HG03439 (cell line): ENCODE data around the gene SH3BGRL2.

Source experiments
- ATAC-seq: cut with Tn5 transposase; IDR thresholded peaks from one replicate; pipeline ENCODE4 v1.9.1; 2021; ENCODE audit warnings: mild to moderate bottlenecking, moderate library complexity; ENCODE audit not compliant: unreplicated experiment

Gene SH3BGRL2

GRCh38 chr6:79694623-79695343 is 63.7 kb downstream of the SH3BGRL2 start:
- no peak for ATAC-seq

GRCh38 chr6:79697430-79697829 is 66.3 kb downstream of the SH3BGRL2 start:
- ATAC-seq: no peak

GRCh38 chr6:79699606-79700005 is 68.5 kb downstream of the SH3BGRL2 start:
- ATAC-seq: no peak

GRCh38 chr6:79702691-79703090 is 71.6 kb downstream of the SH3BGRL2 start:
- no peak for ATAC-seq

GRCh38 chr6:79704200-79704599 is 73.1 kb downstream of the SH3BGRL2 start:
- no peak for ATAC-seq

GRCh38 chr6:79705456-79705995 is 74.4 kb downstream of the SH3BGRL2 start:
- no peak for ATAC-seq

- ATAC-seq: no peak
Observed at GRCh38 chr6:79706527-79706926, 75.4 kb downstream of the SH3BGRL2 start.

- no peak for ATAC-seq
Observed at GRCh38 chr6:79707621-79708020, 76.5 kb downstream of the SH3BGRL2 start.

- no peak for ATAC-seq
Observed at GRCh38 chr6:79708095-79708791, 77.1 kb downstream of the SH3BGRL2 start.

- ATAC-seq: no peak
Observed at GRCh38 chr6:79710127-79710526, 79.0 kb downstream of the SH3BGRL2 start.

- no peak for ATAC-seq
Observed at GRCh38 chr6:79711167-79711566, 80.0 kb downstream of the SH3BGRL2 start.

GRCh38 chr6:79712144-79712543 is 81.0 kb downstream of the SH3BGRL2 start:
- ATAC-seq: no peak

GRCh38 chr6:79712616-79713135 is 81.5 kb downstream of the SH3BGRL2 start:
- ATAC-seq: no peak

GRCh38 chr6:79713701-79714322 is 82.7 kb downstream of the SH3BGRL2 start:
- ATAC-seq: no peak

GRCh38 chr6:79717989-79718388 is 86.9 kb downstream of the SH3BGRL2 start:
- no peak for ATAC-seq

GRCh38 chr6:79718509-79719247 is 87.5 kb downstream of the SH3BGRL2 start:
- ATAC-seq: no peak

GRCh38 chr6:79719248-79719960 is 88.3 kb downstream of the SH3BGRL2 start:
- ATAC-seq: no peak

GRCh38 chr6:79724816-79725215 is 93.7 kb downstream of the SH3BGRL2 start:
- no peak for ATAC-seq

- no peak for ATAC-seq
Observed at GRCh38 chr6:79731471-79731870, 100.3 kb downstream of the SH3BGRL2 start.

- ATAC-seq: no peak
Observed at GRCh38 chr6:79733388-79733787, 102.3 kb downstream of the SH3BGRL2 start.
